HEK293 (cell line): Measurements from ENCODE around the gene TARS2.

ENCODE experiments used
- BCL11A ChIP-seq: fragments of 450-650 bp; formaldehyde crosslinking; IDR thresholded peaks from 2 replicates; pipeline ENCODE4 v1.5.1; 2016; ENCODE audit warnings: low read depth, missing biosample characterization, missing genetic modification characterization
- YY1 ChIP-seq: fragments of 450-650 bp; formaldehyde crosslinking; IDR thresholded peaks from 2 replicates; pipeline ENCODE4 v1.5.1; 2018; ENCODE audit warnings: missing biosample characterization, missing genetic modification characterization
- ZNF792 ChIP-seq: fragments of 450-650 bp; formaldehyde crosslinking; IDR thresholded peaks from 2 replicates; pipeline ENCODE4 v1.5.1; 2016; ENCODE audit warnings: missing biosample characterization, missing genetic modification characterization
- TF ChIP-seq, protein P1 (sequence below): fragments of 450-650 bp; formaldehyde crosslinking; IDR thresholded peaks from 2 replicates; pipeline ENCODE4 v1.5.1; 2016; ENCODE audit warnings: missing biosample characterization, missing genetic modification characterization
- TF ChIP-seq, protein P2 (sequence below): fragments of 450-650 bp; formaldehyde crosslinking; IDR thresholded peaks from 2 replicates; pipeline ENCODE4 v1.5.1; 2016; ENCODE audit warnings: missing biosample characterization, missing genetic modification characterization
- TF ChIP-seq, protein P3 (sequence below): fragments of 450-650 bp; formaldehyde crosslinking; IDR thresholded peaks from 2 replicates; pipeline ENCODE4 v1.5.1; 2016; ENCODE audit warnings: missing biosample characterization, missing genetic modification characterization
- TF ChIP-seq, protein P4 (sequence below): fragments of 450-650 bp; formaldehyde crosslinking; IDR thresholded peaks from 2 replicates; pipeline ENCODE4 v1.5.1; 2016; ENCODE audit warnings: missing biosample characterization, missing genetic modification characterization

DNA sequence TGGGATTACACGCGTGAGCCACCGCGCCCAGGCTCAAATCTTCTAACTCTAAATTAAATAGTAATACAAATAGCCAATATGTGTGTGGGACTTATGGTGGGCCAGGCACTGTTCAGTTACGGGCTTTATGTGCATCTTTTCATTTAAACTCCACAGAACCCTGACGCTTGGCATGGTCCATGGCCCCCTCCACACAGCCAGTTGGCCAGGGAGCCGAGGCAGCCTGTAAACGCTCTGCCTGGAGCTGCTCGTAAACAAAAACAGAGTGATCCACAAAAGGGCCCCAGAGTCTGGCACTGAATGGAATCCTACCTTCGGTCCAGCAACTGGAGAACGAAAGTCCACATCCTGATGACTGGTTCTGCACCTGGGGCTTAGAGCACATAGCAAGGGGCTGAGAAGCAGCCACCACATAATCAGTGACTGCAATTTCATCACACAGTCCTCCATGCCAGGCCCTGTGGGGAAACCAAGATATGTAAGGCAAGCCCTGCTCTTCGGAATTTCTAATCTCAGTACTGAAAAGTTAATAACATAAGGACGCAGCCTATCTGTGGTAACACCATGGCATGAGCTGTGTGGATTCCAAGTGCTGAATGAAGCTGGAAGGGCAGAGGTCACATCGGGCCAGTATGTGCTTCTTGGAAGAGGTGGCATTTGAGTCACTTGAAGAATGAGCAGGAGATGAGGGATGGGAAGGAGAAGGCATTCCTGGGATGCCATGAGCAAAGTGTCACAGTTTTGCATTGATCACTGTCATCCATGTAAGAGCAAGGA lies 48.5 kb downstream of the TARS2 start:
- TF ChIP-seq, protein P1, sequence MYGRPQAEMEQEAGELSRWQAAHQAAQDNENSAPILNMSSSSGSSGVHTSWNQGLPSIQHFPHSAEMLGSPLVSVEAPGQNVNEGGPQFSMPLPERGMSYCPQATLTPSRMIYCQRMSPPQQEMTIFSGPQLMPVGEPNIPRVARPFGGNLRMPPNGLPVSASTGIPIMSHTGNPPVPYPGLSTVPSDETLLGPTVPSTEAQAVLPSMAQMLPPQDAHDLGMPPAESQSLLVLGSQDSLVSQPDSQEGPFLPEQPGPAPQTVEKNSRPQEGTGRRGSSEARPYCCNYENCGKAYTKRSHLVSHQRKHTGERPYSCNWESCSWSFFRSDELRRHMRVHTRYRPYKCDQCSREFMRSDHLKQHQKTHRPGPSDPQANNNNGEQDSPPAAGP (tag by site-specific recombination) = no peak
- TF ChIP-seq, protein P2, sequence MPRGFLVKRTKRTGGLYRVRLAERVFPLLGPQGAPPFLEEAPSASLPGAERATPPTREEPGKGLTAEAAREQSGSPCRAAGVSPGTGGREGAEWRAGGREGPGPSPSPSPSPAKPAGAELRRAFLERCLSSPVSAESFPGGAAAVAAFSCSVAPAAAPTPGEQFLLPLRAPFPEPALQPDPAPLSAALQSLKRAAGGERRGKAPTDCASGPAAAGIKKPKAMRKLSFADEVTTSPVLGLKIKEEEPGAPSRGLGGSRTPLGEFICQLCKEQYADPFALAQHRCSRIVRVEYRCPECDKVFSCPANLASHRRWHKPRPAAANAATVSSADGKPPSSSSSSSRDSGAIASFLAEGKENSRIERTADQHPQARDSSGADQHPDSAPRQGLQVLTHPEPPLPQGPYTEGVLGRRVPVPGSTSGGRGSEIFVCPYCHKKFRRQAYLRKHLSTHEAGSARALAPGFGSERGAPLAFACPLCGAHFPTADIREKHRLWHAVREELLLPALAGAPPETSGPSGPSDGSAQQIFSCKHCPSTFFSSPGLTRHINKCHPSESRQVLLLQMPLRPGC (tag by site-specific recombination) = no peak
- TF ChIP-seq, protein P3, sequence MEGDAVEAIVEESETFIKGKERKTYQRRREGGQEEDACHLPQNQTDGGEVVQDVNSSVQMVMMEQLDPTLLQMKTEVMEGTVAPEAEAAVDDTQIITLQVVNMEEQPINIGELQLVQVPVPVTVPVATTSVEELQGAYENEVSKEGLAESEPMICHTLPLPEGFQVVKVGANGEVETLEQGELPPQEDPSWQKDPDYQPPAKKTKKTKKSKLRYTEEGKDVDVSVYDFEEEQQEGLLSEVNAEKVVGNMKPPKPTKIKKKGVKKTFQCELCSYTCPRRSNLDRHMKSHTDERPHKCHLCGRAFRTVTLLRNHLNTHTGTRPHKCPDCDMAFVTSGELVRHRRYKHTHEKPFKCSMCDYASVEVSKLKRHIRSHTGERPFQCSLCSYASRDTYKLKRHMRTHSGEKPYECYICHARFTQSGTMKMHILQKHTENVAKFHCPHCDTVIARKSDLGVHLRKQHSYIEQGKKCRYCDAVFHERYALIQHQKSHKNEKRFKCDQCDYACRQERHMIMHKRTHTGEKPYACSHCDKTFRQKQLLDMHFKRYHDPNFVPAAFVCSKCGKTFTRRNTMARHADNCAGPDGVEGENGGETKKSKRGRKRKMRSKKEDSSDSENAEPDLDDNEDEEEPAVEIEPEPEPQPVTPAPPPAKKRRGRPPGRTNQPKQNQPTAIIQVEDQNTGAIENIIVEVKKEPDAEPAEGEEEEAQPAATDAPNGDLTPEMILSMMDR (tag by site-specific recombination) = no peak
- TF ChIP-seq BCL11A (tag by site-specific recombination) = no peak
- TF ChIP-seq YY1 = no peak
- no peak for TF ChIP-seq ZNF792 (tag by site-specific recombination)
- TF ChIP-seq, protein P4, sequence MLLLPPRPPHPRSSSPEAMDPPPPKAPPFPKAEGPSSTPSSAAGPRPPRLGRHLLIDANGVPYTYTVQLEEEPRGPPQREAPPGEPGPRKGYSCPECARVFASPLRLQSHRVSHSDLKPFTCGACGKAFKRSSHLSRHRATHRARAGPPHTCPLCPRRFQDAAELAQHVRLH = no peak
